B cell (primary cell): Measurements from ENCODE around the gene ATXN3L. TPM values are rescaled to one million over a fixed set of nuclear protein-coding genes. Genes with fewer than 3 reads are reported as not detected.
A peak's percentile ranks its signal among the peaks of the same experiment; 100 is the strongest.

ENCODE experiments used
- ATAC-seq: fragments of 200-7000 bp; cut with Tn5 transposase; one replicate; pipeline ENCODE4 v1.10.0; 2021; ENCODE audit warnings: low read depth, mild to moderate bottlenecking, moderate number of reproducible peaks, moderate library complexity
- CTCF ChIA-PET: fragments of 350-600 bp; sonication (Branson Sonifier 250); formaldehyde crosslinking; loops from one replicate; lab custom pipeline; 2021; ENCODE audit warnings: antibody characterized with exemption, inconsistent platforms; lab: Charles Lee
- POLR2A ChIA-PET: fragments of 350-600 bp; sonication (Branson Sonifier 250); formaldehyde crosslinking; loops from one replicate; lab custom pipeline; 2021; ENCODE audit warnings: antibody characterized with exemption; lab: Charles Lee
- DNase-seq: peaks from one replicate; pipeline ENCODE4 v3.0.0; 2013
- H2AFZ ChIP-seq: 2 replicates; pipeline ENCODE4 v1.6.1; 2012; ENCODE audit warnings: mild to moderate bottlenecking, low read depth, low read length; ENCODE audit not compliant: insufficient read depth, poor library complexity, severe bottlenecking
- H3K27ac ChIP-seq, 2 donors: 1 replicate in 1 of 2; 2 replicates in 1 of 2; pipeline ENCODE4 v1.5.1; 2012 to 2013; ENCODE audit warnings: low read length in 2 of 2, mild to moderate bottlenecking in 2 of 2, moderate library complexity in 1 of 2
- H3K27me3 ChIP-seq, 4 experiments: fragments of 200-600 bp in 1 of 4; sonication (generic) in 1 of 4; replicated peaks in 1 of 4; 1 replicate in 2 of 4; 2 replicates in 2 of 4; pipeline versions ENCODE4 v1.6.1 to v1.7.0; 2013 to 2016; ENCODE audit warnings: low read length in 3 of 4, mild to moderate bottlenecking in 2 of 4, mixed read lengths in 1 of 4, moderate library complexity in 1 of 4; ENCODE audit not compliant: insufficient read depth in 4 of 4, control insufficient read depth in 3 of 4; ENCODE audit errors: control extremely low read depth in 1 of 4
- H3K36me3 ChIP-seq, 2 experiments: replicated peaks in 1 of 2; 1 replicate in 1 of 2; 2 replicates in 1 of 2; pipeline versions ENCODE4 v1.6.1 to v1.7.1; 2013; ENCODE audit warnings: low read length in 1 of 2; ENCODE audit not compliant: insufficient read depth in 2 of 2, control insufficient read depth in 1 of 2; ENCODE audit errors: control extremely low read depth in 1 of 2, extremely low read depth in 1 of 2
- H3K4me1 ChIP-seq, 2 donors: fragments of 200-600 bp in 1 of 2; sonication (generic) in 1 of 2; 1 replicate in 1 of 2; 2 replicates in 1 of 2; pipeline versions ENCODE4 v1.5.1 to v1.6.1; 2013 to 2017; ENCODE audit warnings: low read length in 2 of 2; ENCODE audit not compliant: control insufficient read depth in 2 of 2, insufficient read depth in 2 of 2
- H3K4me2 ChIP-seq: replicated peaks from 2 replicates; pipeline ENCODE3; 2012; ENCODE audit warnings: mild to moderate bottlenecking, low read depth, low read length; ENCODE audit not compliant: poor library complexity, severe bottlenecking
- H3K4me3 ChIP-seq, 5 experiments: fragments of 200-600 bp in 1 of 5; sonication (generic) in 1 of 5; 1 replicate in 3 of 5; 2 replicates in 2 of 5; pipeline versions ENCODE4 v1.5.1 to v1.7.0; 2011 to 2016; ENCODE audit warnings: low read length in 4 of 5, mild to moderate bottlenecking in 4 of 5, low read depth in 2 of 5, control low read depth in 1 of 5, moderate library complexity in 1 of 5; ENCODE audit not compliant: insufficient read depth in 1 of 5; ENCODE audit errors: control extremely low read depth in 1 of 5, extremely low read depth in 1 of 5
- H3K79me2 ChIP-seq: fragments of 200-600 bp; sonication (generic); one replicate; pipeline ENCODE4 v1.6.0; 2016; ENCODE audit warnings: low read length; ENCODE audit not compliant: control insufficient read depth, insufficient read depth
- H3K9ac ChIP-seq: fragments of 200-600 bp; sonication (generic); 2 replicates; pipeline ENCODE4 v1.6.1; 2017; ENCODE audit warnings: mild to moderate bottlenecking, low read length, moderate library complexity
- H3K9me3 ChIP-seq, 3 donors: one replicate each; pipeline versions ENCODE4 v1.6.1 to v1.7.1; 2013; ENCODE audit warnings: low read length in 2 of 3; ENCODE audit not compliant: control insufficient read depth in 2 of 3, insufficient read depth in 1 of 3; ENCODE audit errors: control extremely low read depth in 1 of 3
- H4K20me1 ChIP-seq: 2 replicates; pipeline ENCODE4 v1.6.0; 2012; ENCODE audit warnings: mild to moderate bottlenecking, low read length; ENCODE audit not compliant: insufficient read depth, control insufficient read depth, poor library complexity, severe bottlenecking
- H3K27ac Mint-ChIP-seq: one replicate; pipeline ENCODE4 v1.8.0; 2021; ENCODE audit warnings: mixed read lengths
- H3K27me3 Mint-ChIP-seq: one replicate; pipeline ENCODE4 v1.8.0; 2021; ENCODE audit warnings: mixed read lengths
- H3K4me1 Mint-ChIP-seq: one replicate; pipeline ENCODE4 v1.8.0; 2021; ENCODE audit warnings: mixed read lengths
- H3K4me3 Mint-ChIP-seq: one replicate; pipeline ENCODE4 v1.8.0; 2021; ENCODE audit warnings: mixed read lengths
- H3K9me3 Mint-ChIP-seq: one replicate; pipeline ENCODE4 v1.8.0; 2022; ENCODE audit warnings: mixed read lengths; ENCODE audit not compliant: insufficient read depth
- CTCF ChIP-seq: fragments of 200-600 bp; IDR thresholded peaks from one replicate; pipeline ENCODE4 v1.8.0; 2022; ENCODE audit warnings: antibody characterized with exemption, mild to moderate bottlenecking
- EZH2 ChIP-seq: IDR thresholded peaks from 2 replicates; pipeline ENCODE4 v1.6.1; 2012; ENCODE audit warnings: borderline replicate concordance, low read depth, mild to moderate bottlenecking, moderate library complexity, low read length; ENCODE audit not compliant: insufficient read depth, poor library complexity, severe bottlenecking
- WGBS: methylation state at CpG from one replicate; pipeline ENCODE4 v1.1.5; 2013; ENCODE audit warnings: missing lambda C conversion rate; ENCODE audit not compliant: insufficient coverage; 5-methylcytosine and 5-hydroxymethylcytosine counted together
- intact Hi-C: fragments of 100-400 bp; cut with micrococcal nuclease; formaldehyde crosslinking; loops from one replicate; pipeline ENCODE4 v1.10.0; 2022
- polyA plus RNA-seq: library from polyadenylated mRNA; depleted of rRNA; stranded (reverse); fragments of >200 nt; gene quantifications from 2 replicates; pipeline ENCODE4 v1.2.3, GENCODE V29; 2012
- total RNA-seq, 2 donors: library from RNA; stranded (reverse); fragments of 120-200 nt in 1 of 2; gene quantifications; 1 replicate in 1 of 2; 2 replicates in 1 of 2; pipeline versions ENCODE4 v1.2.3 to v1.2.4, GENCODE V29; 2013 to 2022

ATXN3L gene
- total and polyA plus RNA-seq, 2 donors (not counting 1 experiment from before 2014, with no cell fraction given): not detected

- Mint-ChIP-seq H3K4me1 (peaks cover 42% of the 10 kb centered on the region), H3K27ac (no peak overlapping the region), H3K9me3 (peaks cover 5% of the 10 kb centered on the region), H3K4me3 (no peak overlapping the region), H3K27me3 (no peaks in the 10 kb centered on the region)
- intact Hi-C loops: loop anchor here (5.0 to 10.0 kb wide), 4 partner anchors 92 to 372 kb away; partner anchors contain the start of gene TMSB4X
- no peak overlapping the region for H2AFZ ChIP-seq
- H3K4me3 ChIP-seq: no peak overlapping the region
- TF ChIP-seq CTCF: no peak
- no peak for TF ChIP-seq EZH2
- no peaks in the 10 kb centered on the region for H4K20me1 ChIP-seq
- 100% methylated on average over 1 of the region's 2 CpGs for WGBS
- no peak overlapping the region for H3K9ac ChIP-seq
- CTCF ChIA-PET: interaction anchor here (0.9 to 1.1 kb wide), 2 partner anchors 141 to 400 kb away, joined by 3 to 4 read pairs; no protein-coding TSS in a partner anchor
- H3K27me3 ChIP-seq: no peaks in the 10 kb centered on the region
- no peak for DNase-seq
- ATAC-seq: no peak
- H3K27ac ChIP-seq: no peak overlapping the region
- H3K4me2 ChIP-seq: no peak overlapping the region
- peaks cover 0 to 29% (median 4%) of the 10 kb centered on the region in 3 donors for H3K9me3 ChIP-seq
- peaks cover 24 to 33% of the 10 kb centered on the region in 2 donors for H3K4me1 ChIP-seq
- POLR2A ChIA-PET: no interaction called here
- no peaks in the 10 kb centered on the region for H3K36me3 ChIP-seq
- no peaks in the 10 kb centered on the region for H3K79me2 ChIP-seq
Observed at GRCh38 chrX:13346646-13347045, 26.8 kb upstream of the ATXN3L start.

- Histone ChIP-seq H3K79me2 (no peaks in the 10 kb centered on the region), H3K9ac (peak overlapping the region; percentile 9), H3K4me1 (peaks cover 24 to 33% of the 10 kb centered on the region in 2 donors), H3K36me3 (no peaks in the 10 kb centered on the region), H3K27me3 (no peaks in the 10 kb centered on the region), H3K4me3 (peak overlapping the region in 1 of 5 experiments; percentile 21), H3K27ac (peak overlapping the region; percentile 73), H2AFZ (no peak overlapping the region), H3K4me2 (peak overlapping the region; percentile 21), H3K9me3 (peaks cover 0 to 29% (median 4%) of the 10 kb centered on the region in 3 donors), H4K20me1 (no peaks in the 10 kb centered on the region)
- ATAC-seq: no peak
- no peak for TF ChIP-seq EZH2
- TF ChIP-seq CTCF: no peak
- no CpG with 5 or more reads among the region's 2 CpGs for WGBS
- peaks cover 5% of the 10 kb centered on the region for H3K9me3 Mint-ChIP-seq
- ChIA-PET CTCF (no interaction called here), POLR2A (no interaction called here)
- H3K4me1 Mint-ChIP-seq: peaks cover 41% of the 10 kb centered on the region
- intact Hi-C loops: loop anchor here (5.0 to 10.0 kb wide), 4 partner anchors 91 to 371 kb away; partner anchors contain the start of gene TMSB4X
- no peak for DNase-seq
- peak overlapping the region; percentile 89 for H3K27ac Mint-ChIP-seq
- no peaks in the 10 kb centered on the region for H3K27me3 Mint-ChIP-seq
- H3K4me3 Mint-ChIP-seq: peak overlapping the region; percentile 60
Observed at GRCh38 chrX:13345438-13345837, 25.6 kb upstream of the ATXN3L start.
